ENCODE data around the gene LRTM2. TPM values are rescaled to one million over a fixed set of nuclear protein-coding genes. Genes with fewer than 3 reads are reported as not detected.

The LRTM2 gene
- total RNA-seq, 1 experiment from 2014 or later = not detected

DNA sequence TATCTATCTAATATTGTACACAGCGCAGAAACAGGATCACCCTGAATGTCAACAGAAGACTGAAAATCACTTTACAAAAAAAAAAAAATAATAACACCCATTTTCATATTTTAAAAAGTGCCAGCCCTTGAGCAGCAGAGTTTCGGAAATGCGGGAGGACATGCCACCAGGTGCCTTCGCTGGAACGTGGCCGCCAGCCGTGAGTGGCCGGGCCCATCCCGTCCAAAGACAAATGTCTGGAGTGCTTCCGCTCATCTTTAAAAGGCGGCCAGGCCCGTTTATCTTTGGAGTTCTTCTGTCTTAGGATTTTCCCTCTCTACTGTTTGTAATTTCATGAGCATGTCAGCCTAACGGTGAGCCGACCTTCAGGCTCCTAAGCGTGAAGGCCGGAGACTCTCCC lies 43.5 kb downstream of the LRTM2 start:
- 0 out of 2 replicates have a peak, but pooled peaks cover 3% of the 10 kb centered on the region for H3K4me1 ChIP-seq (ENCODE audit: insufficient read depth, low read length)
- ChIA-PET POLR2A (ENCODE audit: unreplicated experiment) (no interaction called here), CTCF (no interaction called here)
- H3F3A ChIP-seq (ENCODE audit: low read length, unreplicated experiment) = no peaks in the 10 kb centered on the region
- H3K36me3 ChIP-seq (ENCODE audit: low read depth, low read length) = no peaks in the 10 kb centered on the region
- peaks cover 31% of the 10 kb centered on the region for H3K27me3 ChIP-seq (ENCODE audit: low read length)
- BruUV-seq (replicated peaks) = no TSS peak
- H2AFZ ChIP-seq (ENCODE audit: low read length) = no peak overlapping the region
- H3K79me2 ChIP-seq (ENCODE audit: low read length) = no peaks in the 10 kb centered on the region
- H3K4me2 ChIP-seq (ENCODE audit: low read length) = no peak overlapping the region
- H3K27ac ChIP-seq (ENCODE audit: low read length) = no peak overlapping the region
- H3K9me2 ChIP-seq (replicated peaks; ENCODE audit: low read length) = no peaks in the 10 kb centered on the region
- ATAC-seq = no peak
- TF ChIP-seq EZH2 (IDR thresholded peaks at IDR 0.05; ENCODE audit: low read length, unreplicated experiment) (no peak), EZH2phosphoT487 (IDR thresholded peaks at IDR 0.05; ENCODE audit: borderline replicate concordance, low read length) (no peak)
- TF ChIP-seq, protein P1, sequence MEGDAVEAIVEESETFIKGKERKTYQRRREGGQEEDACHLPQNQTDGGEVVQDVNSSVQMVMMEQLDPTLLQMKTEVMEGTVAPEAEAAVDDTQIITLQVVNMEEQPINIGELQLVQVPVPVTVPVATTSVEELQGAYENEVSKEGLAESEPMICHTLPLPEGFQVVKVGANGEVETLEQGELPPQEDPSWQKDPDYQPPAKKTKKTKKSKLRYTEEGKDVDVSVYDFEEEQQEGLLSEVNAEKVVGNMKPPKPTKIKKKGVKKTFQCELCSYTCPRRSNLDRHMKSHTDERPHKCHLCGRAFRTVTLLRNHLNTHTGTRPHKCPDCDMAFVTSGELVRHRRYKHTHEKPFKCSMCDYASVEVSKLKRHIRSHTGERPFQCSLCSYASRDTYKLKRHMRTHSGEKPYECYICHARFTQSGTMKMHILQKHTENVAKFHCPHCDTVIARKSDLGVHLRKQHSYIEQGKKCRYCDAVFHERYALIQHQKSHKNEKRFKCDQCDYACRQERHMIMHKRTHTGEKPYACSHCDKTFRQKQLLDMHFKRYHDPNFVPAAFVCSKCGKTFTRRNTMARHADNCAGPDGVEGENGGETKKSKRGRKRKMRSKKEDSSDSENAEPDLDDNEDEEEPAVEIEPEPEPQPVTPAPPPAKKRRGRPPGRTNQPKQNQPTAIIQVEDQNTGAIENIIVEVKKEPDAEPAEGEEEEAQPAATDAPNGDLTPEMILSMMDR (conservative IDR thresholded peaks at IDR 0.05; ENCODE audit: low read depth, low read length) = no peak
- no peak overlapping the region for H3K9ac ChIP-seq (ENCODE audit: low read length)
- H3K4me3 ChIP-seq (ENCODE audit: low read length) = no peak overlapping the region
- no peak for DNase-seq
- intact Hi-C loops (cut with micrococcal nuclease) = no loop called here
- no peaks in the 10 kb centered on the region for H3K9me3 ChIP-seq (ENCODE audit: low read length)
- H4K20me1 ChIP-seq (ENCODE audit: low read length) = no peaks in the 10 kb centered on the region

DNA sequence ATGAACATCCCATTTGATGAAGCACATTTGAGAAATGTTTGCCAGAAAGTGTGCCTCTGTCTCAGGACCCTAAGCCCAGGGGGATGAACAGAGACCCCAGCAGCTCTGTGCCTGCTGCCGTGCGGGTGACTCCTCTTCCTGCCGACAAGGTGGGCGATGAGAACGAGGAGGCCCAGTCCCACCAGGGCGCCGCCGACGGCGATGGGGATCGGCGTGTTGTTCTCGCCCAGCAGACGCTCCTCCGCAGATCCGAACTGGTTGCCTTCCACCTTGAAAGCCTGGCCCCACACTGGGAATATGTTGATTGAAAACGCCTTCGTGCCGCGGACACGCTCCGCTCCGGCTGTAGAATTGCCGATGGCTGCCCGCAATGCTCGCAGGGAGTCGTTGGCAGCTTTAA lies 44.1 kb downstream of the LRTM2 start:
- DNase-seq (no peak), ATAC-seq (no peak)
- Histone ChIP-seq H3K9me3 (ENCODE audit: low read length) (no peaks in the 10 kb centered on the region), H4K20me1 (ENCODE audit: low read length) (no peaks in the 10 kb centered on the region), H3K79me2 (ENCODE audit: low read length) (no peaks in the 10 kb centered on the region), H3K27ac (ENCODE audit: low read length) (no peak overlapping the region), H3K36me3 (ENCODE audit: low read depth, low read length) (no peaks in the 10 kb centered on the region), H3F3A (ENCODE audit: low read length, unreplicated experiment) (no peaks in the 10 kb centered on the region), H3K4me2 (ENCODE audit: low read length) (no peak overlapping the region), H3K9ac (ENCODE audit: low read length) (no peak overlapping the region), H3K9me2 (replicated peaks; ENCODE audit: low read length) (no peaks in the 10 kb centered on the region), H2AFZ (ENCODE audit: low read length) (no peak overlapping the region), H3K27me3 (ENCODE audit: low read length) (peaks cover 37% of the 10 kb centered on the region), H3K4me1 (ENCODE audit: insufficient read depth, low read length) (0 out of 2 replicates have a peak, but pooled peaks cover under 1% of the 10 kb centered on the region), H3K4me3 (ENCODE audit: low read length) (no peak overlapping the region)
- intact Hi-C loops (cut with micrococcal nuclease) = no loop called here
- POLR2A ChIA-PET (ENCODE audit: unreplicated experiment) = no interaction called here
- CTCF ChIA-PET = no interaction called here
- no TSS peak for BruUV-seq (replicated peaks)
- TF ChIP-seq EZH2 (IDR thresholded peaks at IDR 0.05; ENCODE audit: low read length, unreplicated experiment) = no peak
- TF ChIP-seq EZH2phosphoT487 (IDR thresholded peaks at IDR 0.05; ENCODE audit: borderline replicate concordance, low read length) = no peak
- TF ChIP-seq, protein P1 (conservative IDR thresholded peaks at IDR 0.05; ENCODE audit: low read depth, low read length) = no peak

DNA sequence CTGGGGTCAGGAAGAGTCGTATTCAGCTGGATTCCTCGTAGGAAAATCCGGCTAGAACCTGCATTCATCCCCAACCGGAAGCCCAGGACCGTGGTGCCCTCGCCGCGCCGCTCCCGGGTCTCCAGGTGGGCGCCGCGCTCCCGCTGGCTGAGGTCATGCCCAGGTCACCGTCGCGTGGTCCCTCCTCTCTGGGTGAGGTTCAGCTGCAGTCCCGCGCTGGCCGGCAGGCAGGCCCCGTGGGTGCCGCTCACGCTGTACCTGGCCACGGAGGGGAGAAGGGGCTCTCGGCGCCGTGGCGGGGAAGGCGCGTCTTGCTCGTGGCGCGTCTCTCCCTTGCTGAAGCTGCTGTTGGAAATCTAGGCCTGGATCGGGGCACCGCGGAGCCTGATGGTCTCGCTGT lies 44.5 kb downstream of the LRTM2 start:
- CTCF ChIA-PET = no interaction called here
- no peak overlapping the region for H3K4me3 ChIP-seq (ENCODE audit: low read length)
- no peaks in the 10 kb centered on the region for H3K79me2 ChIP-seq (ENCODE audit: low read length)
- intact Hi-C loops (cut with micrococcal nuclease) = no loop called here
- no peaks in the 10 kb centered on the region for H3K4me1 ChIP-seq (ENCODE audit: insufficient read depth, low read length)
- no peak overlapping the region for H3K27ac ChIP-seq (ENCODE audit: low read length)
- TF ChIP-seq EZH2 (IDR thresholded peaks at IDR 0.05; ENCODE audit: low read length, unreplicated experiment) (no peak), EZH2phosphoT487 (IDR thresholded peaks at IDR 0.05; ENCODE audit: borderline replicate concordance, low read length) (no peak)
- TF ChIP-seq, protein P1 (conservative IDR thresholded peaks at IDR 0.05; ENCODE audit: low read depth, low read length) = no peak
- BruUV-seq (replicated peaks) = no TSS peak
- no peaks in the 10 kb centered on the region for H3K36me3 ChIP-seq (ENCODE audit: low read depth, low read length)
- no peak overlapping the region for H3K9ac ChIP-seq (ENCODE audit: low read length)
- H2AFZ ChIP-seq (ENCODE audit: low read length) = no peak overlapping the region
- H4K20me1 ChIP-seq (ENCODE audit: low read length) = no peaks in the 10 kb centered on the region
- H3F3A ChIP-seq (ENCODE audit: low read length, unreplicated experiment) = no peaks in the 10 kb centered on the region
- ATAC-seq (no peak), DNase-seq (no peak)
- POLR2A ChIA-PET (ENCODE audit: unreplicated experiment) = no interaction called here
- H3K9me3 ChIP-seq (ENCODE audit: low read length) = no peaks in the 10 kb centered on the region
- no peak overlapping the region for H3K4me2 ChIP-seq (ENCODE audit: low read length)
- H3K9me2 ChIP-seq (replicated peaks; ENCODE audit: low read length) = no peaks in the 10 kb centered on the region
- peaks cover 41% of the 10 kb centered on the region for H3K27me3 ChIP-seq (ENCODE audit: low read length)

All from PC-3 (cell line).